ENCODE data around the gene FTHL17. TPM values are rescaled to one million over a fixed set of nuclear protein-coding genes. Genes with fewer than 3 reads are reported as not detected.

The FTHL17 gene
- total RNA-seq, 1 donor from 2014 or later = not detected

DNA sequence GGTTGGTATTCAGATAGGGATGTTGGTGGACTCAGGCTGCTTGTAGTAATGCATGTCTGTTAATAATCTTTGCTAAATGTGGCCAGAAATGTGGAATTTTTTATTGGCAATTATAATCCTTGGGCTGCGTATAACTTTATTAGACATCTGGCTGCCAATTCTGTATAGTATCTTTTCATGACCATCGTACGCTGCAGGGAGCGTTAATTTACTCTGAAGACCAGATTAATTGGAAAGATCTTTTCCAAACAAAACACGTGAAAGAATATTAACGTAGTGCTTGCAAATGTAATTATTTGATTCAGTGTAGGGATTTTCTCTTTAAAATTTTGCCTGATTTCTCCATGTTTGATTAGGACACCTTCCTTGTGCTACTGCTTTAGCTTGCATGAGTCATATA lies 38.8 kb upstream of the FTHL17 start:
- Mint-ChIP-seq H3K36me3 (ENCODE audit: insufficient read depth) (no peaks in the 10 kb centered on the region), H3K9me3 (ENCODE audit: low read depth) (peaks cover 28% of the 10 kb centered on the region)

DNA sequence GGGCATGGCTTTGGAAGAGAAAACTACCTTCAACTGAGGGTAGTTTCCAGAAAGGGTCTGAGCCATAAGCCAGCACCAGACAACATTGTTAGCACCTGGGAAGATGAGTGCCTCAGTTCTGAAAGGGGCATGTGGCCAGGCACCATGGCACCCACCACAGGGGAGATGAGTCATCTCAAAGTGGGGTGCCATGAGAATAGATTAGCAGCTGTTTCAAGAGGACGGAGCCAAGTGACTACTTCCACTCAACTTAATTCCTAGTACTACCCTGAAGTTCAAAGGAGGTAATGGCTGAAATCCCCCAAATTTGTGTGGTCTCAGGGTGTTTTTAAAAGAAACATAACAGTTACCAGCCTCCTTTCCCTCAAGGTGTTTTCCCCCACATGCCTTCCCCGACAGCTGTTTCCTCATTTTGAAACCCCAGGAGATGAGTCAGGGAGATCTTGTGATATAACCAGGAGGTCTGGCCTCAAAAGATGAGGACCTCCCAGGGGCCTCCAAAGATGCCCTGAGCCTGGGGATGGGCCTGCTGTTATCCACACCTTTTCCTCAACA lies 27.8 kb upstream of the FTHL17 start:
- H3K36me3 Mint-ChIP-seq (ENCODE audit: insufficient read depth) = no peaks in the 10 kb centered on the region
- TF ChIP-seq, protein P1, sequence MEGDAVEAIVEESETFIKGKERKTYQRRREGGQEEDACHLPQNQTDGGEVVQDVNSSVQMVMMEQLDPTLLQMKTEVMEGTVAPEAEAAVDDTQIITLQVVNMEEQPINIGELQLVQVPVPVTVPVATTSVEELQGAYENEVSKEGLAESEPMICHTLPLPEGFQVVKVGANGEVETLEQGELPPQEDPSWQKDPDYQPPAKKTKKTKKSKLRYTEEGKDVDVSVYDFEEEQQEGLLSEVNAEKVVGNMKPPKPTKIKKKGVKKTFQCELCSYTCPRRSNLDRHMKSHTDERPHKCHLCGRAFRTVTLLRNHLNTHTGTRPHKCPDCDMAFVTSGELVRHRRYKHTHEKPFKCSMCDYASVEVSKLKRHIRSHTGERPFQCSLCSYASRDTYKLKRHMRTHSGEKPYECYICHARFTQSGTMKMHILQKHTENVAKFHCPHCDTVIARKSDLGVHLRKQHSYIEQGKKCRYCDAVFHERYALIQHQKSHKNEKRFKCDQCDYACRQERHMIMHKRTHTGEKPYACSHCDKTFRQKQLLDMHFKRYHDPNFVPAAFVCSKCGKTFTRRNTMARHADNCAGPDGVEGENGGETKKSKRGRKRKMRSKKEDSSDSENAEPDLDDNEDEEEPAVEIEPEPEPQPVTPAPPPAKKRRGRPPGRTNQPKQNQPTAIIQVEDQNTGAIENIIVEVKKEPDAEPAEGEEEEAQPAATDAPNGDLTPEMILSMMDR (IDR thresholded peaks at IDR 0.05; ENCODE audit: unreplicated experiment) = no peak
- DNase-seq (ENCODE audit: low spot score, unreplicated experiment) = no peak
- H3K4me1 Mint-ChIP-seq (ENCODE audit: low read depth) = no peaks in the 10 kb centered on the region
- peaks cover 31% of the 10 kb centered on the region for H3K9me3 Mint-ChIP-seq (ENCODE audit: low read depth)
- no peak overlapping the region for H3K27ac Mint-ChIP-seq
- H3K27me3 Mint-ChIP-seq = no peaks in the 10 kb centered on the region
- H3K4me3 Mint-ChIP-seq (ENCODE audit: low read depth) = no peak overlapping the region

More for the DNA sequence above, 38.8 kb upstream of the FTHL17 start:
- Mint-ChIP-seq H3K4me1 (ENCODE audit: low read depth) (no peaks in the 10 kb centered on the region), H3K4me3 (ENCODE audit: low read depth) (no peak overlapping the region), H3K27me3 (no peaks in the 10 kb centered on the region), H3K27ac (no peak overlapping the region)
- DNase-seq (ENCODE audit: low spot score, unreplicated experiment) = no peak
- TF ChIP-seq, protein P1 (IDR thresholded peaks at IDR 0.05; ENCODE audit: unreplicated experiment) = no peak

DNA sequence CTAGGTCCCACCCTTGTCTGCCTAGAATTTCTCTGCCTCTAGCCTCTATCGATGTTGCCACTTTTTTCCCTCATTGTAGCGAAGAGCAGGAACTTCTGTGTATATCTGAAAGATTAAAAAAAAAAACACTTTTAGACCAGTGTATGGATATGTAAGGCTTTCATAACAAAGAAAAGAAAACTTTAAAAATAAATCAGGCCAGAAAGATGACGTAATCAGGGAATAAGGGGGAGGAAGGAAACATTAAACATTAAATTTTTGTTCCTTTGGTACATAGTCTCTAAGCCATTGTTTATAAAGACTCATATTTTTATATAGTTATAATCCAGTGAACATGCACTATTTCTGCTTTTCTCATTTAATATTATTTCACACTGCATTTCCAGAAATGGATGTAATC lies 26.2 kb upstream of the FTHL17 start:
- no peak for DNase-seq (ENCODE audit: low spot score, unreplicated experiment)
- TF ChIP-seq, protein P1 (IDR thresholded peaks at IDR 0.05; ENCODE audit: unreplicated experiment) = no peak
- no peaks in the 10 kb centered on the region for H3K4me1 Mint-ChIP-seq (ENCODE audit: low read depth)
- no peaks in the 10 kb centered on the region for H3K36me3 Mint-ChIP-seq (ENCODE audit: insufficient read depth)
- no peaks in the 10 kb centered on the region for H3K27me3 Mint-ChIP-seq
- no peak overlapping the region for H3K27ac Mint-ChIP-seq
- H3K9me3 Mint-ChIP-seq (ENCODE audit: low read depth) = peaks cover 35% of the 10 kb centered on the region
- no peak overlapping the region for H3K4me3 Mint-ChIP-seq (ENCODE audit: low read depth)

DNA sequence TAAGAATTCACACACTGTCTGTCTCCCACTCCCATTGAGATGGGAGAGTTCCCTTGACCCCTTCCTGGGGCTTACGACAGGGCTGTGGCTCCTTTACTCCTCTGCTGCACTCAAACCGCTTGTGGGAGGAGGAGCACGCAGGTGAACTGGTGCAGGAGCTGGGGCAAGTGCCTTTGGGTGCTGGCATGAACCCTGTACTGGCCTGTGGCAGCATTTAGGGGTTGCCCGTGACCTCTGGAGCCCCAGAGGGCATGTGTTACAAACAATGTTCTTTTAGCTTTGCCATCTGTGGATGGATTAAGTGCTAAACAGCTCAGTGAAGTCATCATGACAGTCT lies 21.8 kb upstream of the FTHL17 start:
- H3K4me3 Mint-ChIP-seq (ENCODE audit: low read depth) = no peak overlapping the region
- no peaks in the 10 kb centered on the region for H3K4me1 Mint-ChIP-seq (ENCODE audit: low read depth)
- no peak overlapping the region for H3K27ac Mint-ChIP-seq
- H3K36me3 Mint-ChIP-seq (ENCODE audit: insufficient read depth) = no peaks in the 10 kb centered on the region
- TF ChIP-seq, protein P1 (IDR thresholded peaks at IDR 0.05; ENCODE audit: unreplicated experiment) = no peak
- DNase-seq (ENCODE audit: low spot score, unreplicated experiment) = no peak
- H3K9me3 Mint-ChIP-seq (ENCODE audit: low read depth) = peaks cover 35% of the 10 kb centered on the region
- no peaks in the 10 kb centered on the region for H3K27me3 Mint-ChIP-seq

DNA sequence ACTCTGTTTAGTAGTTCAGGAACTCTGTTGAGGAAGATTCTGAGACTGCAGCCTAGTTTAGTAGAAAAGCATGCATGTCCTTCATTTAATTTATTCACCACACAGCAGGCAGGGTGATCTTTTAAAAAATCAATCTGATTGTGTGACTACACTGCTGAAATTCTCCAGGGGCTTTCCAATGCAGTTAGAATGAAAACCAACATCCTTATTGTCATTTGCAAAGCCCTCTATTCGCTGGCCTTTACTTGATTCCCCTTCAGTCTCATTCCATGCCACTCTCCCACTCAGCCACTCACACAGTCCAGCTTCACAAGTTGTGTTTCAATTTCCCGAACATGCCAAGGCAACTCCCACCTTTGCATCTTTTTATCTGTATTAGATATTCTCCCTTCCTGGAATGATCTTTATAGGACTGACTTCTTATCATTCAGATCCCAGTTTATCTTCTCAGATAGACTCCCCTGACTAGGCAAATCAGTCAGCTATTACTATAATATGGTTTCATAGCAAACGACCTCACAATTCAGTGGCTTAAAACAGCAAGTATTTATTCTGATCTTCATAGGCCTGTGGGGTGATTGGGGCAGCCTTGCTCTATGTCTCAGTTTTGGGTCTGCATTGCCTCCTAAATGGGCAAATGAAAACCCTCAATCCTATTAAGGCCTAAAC lies 21.3 kb upstream of the FTHL17 start:
- Mint-ChIP-seq H3K9me3 (ENCODE audit: low read depth) (peaks cover 38% of the 10 kb centered on the region), H3K36me3 (ENCODE audit: insufficient read depth) (no peaks in the 10 kb centered on the region), H3K4me1 (ENCODE audit: low read depth) (no peaks in the 10 kb centered on the region), H3K4me3 (ENCODE audit: low read depth) (no peak overlapping the region), H3K27me3 (no peaks in the 10 kb centered on the region), H3K27ac (no peak overlapping the region)
- no peak for DNase-seq (ENCODE audit: low spot score, unreplicated experiment)
- TF ChIP-seq, protein P1 (IDR thresholded peaks at IDR 0.05; ENCODE audit: unreplicated experiment) = no peak
